CD1c-positive myeloid dendritic cell (primary cell): ENCODE measurements around the gene CYTH1.
"Not testable (repeated sequence)": the region's sequence is repeated elsewhere in the genome, so short reads cannot be mapped to it uniquely, and the experiment has no call there.

Source experiments
- DNase-seq: peaks from one replicate; pipeline ENCODE4 v3.0.0-alpha.2; 2016; ENCODE audit errors: extremely low spot score

Gene CYTH1

DNA sequence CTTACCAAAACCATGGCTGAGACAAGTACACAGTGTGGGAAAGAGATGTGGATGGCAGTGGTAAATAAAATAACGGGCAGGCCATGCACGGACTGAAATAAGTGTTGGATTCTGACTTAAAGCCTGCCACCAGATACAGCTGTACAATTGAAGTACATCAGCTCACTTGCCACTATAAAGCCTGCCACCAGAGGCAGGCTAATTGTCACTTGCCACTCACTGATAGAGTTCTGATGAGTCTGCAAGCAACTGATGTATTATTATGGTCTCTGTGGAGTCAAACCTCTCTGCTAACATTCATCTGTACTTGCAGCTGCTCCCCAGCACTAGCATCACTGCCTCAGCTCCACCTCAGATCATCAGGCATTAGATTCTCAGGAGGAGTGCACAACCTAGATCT is 93.0 kb downstream of the CYTH1 start:
- no peak for DNase-seq

- DNase-seq = no peak
These were observed 94.1 kb downstream of the CYTH1 start for GRCh38 chr17:78687944-78688343.

GRCh38 chr17:78687125-78687524 is 94.9 kb downstream of the CYTH1 start:
- DNase-seq = no peak

- DNase-seq = no peak
These were observed 98.0 kb downstream of the CYTH1 start for GRCh38 chr17:78684026-78684425.

- no peak for DNase-seq
These were observed 98.6 kb downstream of the CYTH1 start for GRCh38 chr17:78683408-78683961.

DNA sequence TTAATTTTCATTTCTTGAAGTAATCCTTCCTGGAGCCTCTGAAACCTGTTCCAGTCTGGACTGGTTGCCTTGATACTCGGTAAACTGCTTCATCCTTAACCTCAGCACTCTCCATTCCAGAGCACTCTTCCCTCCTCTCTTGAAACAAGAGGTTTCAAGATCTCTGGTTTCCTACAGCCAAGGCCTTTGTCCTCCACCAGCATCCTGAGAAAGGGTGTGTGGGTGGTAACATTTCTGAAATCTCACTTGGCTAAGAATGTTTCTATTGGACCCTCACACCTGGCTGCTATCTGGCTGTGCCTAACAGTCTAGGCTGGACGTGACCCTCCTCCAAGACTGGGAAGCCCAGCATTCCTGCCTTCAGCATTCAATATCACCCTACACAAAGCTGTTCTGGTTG is 99.7 kb downstream of the CYTH1 start:
- DNase-seq = no peak

DNA sequence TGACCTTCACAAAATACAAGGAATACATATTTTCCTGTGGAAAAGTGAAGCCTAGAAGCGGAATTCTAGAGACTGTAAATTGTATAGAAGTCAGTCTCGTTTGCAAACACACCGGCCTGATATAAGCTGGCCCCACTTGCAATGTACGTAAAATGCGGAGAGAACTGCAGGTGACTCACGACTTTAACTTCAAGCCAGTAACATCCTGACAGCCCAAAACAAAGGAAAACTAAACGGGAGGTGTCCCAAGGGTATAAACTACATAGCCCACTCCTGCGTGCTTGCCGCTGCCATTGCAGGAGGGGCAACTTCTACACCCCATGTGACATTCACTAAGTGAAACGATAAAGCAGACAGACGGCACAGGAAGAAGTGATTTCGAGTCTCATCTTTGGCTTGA is 101.6 kb downstream of the CYTH1 start:
- no peak for DNase-seq

DNA sequence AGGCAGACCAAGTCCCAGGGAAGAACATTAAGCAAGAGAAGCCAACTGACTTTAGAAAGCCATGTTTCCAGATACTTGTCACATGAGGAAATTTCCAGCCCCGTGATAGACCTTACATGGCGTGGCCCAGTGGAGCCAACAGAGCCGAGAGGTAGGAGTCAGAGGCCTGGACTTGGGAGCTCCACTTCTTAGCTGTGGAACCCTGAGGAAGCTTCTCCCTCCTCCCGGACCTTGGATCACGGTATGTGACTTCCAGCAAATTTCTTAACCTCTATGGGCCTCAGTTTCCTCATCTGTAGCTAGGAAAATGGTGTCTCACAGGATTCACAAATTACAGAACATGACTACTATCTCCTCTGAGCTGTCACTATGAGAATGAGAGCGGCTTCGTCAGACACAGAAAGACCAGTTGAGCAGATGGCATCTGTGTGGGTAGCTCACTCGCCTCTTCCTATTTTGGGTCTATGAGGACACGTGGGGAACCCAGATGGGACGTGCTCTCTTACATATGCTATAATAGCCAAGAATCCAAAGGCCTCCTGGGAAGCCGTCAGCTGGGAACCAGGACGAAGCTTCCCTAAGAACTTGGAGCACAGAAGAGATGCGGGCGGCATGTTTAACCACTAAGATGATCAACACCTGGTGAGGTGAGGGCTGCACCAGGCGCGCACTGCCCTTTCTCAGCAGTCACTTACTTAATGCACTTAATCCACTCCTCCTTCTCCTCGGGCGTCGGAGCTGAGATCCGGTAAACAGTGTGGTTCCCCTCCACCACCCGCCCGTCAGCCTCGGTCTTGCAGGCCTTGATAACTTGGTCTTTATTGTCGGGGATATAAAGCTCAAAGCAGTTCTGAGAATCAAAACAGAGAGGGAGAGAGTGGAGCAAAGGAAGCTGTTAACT is 102.3 kb downstream of the CYTH1 start:
- no peak for DNase-seq

DNA sequence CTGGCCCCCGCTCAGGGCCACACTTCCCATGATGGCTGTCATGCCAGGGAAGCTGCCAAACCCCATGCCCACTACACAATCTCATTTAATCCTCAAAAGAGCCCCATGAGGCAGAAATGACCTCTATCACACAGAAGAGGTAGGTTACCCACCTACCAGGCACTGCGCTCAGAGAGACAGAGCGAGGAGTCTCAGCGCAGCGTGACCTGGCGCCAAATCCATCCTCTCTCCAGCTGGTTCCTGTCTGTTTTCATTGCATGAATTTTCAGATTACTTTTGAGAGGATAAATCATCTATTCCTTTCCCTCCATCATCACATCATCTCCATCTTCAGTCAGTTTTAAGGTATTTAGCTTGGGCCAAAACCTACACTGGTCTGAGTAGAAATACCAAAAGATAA is 103.4 kb downstream of the CYTH1 start:
- DNase-seq = no peak

- no peak for DNase-seq
These were observed 103.9 kb downstream of the CYTH1 start for GRCh38 chr17:78678222-78678557.

DNA sequence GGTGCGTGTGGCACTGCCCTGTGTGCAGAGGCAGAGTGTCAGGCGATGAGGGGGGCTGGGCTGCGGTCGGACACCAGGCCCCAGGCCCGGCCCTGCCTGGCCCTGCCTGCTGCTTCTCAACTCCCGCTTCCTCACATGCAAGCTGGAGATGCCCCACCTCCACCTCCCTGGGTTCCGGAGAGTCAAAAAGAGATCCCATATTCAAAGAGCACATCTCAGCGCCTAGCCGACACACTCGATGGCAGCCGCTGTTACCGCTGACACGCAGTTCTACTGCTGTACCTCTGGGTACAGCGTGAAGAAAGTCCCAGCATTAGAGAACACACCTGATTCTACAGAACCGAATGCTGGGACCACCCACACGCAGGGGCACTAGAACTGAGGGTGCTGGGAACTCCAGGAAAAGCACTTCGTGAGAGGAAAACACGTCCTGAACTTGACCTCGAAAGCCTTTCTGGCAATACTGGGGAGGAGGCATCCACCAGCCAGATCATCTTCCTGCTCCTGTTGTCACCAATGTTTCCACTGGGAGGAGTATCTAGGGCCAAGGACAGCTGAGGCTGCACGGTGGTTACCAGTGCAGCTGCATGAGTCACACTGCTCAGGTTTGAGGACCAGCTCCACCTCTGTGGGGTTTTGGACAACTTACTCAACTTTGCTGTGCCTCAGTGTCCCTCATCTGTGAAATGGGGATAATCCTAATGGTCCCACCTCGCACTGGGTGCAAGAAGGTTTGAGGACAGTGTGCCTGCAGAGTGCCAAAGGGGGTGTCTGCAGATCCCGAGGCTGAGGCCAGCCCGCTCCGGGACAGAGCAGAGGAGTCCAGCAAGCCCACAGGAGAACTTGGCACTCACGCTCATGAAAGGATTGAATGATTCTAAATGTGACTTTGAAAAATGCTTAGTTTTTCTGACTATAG is 104.5 kb downstream of the CYTH1 start:
- DNase-seq = no peak

DNA sequence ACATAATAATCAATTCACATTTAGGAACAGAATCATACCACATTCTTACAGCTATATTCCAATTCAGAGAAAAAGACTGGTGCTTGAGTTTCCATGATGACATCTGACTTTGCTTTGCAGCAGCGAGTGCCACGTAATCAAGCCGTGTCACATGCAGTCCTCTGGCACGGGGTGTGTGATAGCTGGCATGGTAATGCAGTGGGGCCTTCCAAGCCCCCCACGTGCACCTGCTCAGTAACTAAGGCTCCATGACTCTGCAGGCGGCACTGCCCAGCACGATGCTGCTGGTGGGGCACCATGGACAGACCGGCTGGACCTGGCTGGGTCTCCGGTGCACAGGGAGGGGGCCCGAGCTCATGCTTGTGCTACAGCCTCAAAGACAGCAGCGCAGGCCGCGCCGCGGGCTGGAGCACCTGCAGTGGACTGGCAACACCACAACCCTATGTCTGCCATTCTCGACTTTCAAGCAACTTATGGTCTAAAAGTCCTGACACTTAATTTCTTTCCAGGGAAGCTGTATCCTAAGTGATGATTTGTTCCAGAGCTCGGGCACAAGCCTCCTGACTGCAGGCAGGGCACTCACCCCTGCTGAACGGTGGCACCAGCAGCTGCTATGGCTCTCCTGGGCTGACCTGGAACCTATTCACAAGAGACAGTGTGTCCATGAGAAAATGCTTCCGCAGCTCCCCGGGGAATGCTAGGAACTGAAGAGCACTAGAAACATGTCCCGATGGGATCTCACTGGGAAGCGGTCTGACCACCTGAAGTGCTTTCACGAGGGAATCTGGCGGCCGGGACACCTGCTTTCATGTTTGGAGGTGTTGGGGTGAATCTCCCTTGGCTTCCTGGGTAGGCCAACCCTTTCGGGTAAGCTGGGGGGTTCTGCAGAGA is 105.4 kb downstream of the CYTH1 start:
- DNase-seq = no peak

GRCh38 chr17:78675836-78676235 is 106.2 kb downstream of the CYTH1 start:
- DNase-seq = no peak

GRCh38 chr17:78675316-78675616 is 106.8 kb downstream of the CYTH1 start:
- DNase-seq = no peak

- DNase-seq = no peak
These were observed 107.3 kb downstream of the CYTH1 start for GRCh38 chr17:78674595-78675315.

- no peak for DNase-seq
These were observed 107.9 kb downstream of the CYTH1 start for GRCh38 chr17:78674156-78674555.

DNA sequence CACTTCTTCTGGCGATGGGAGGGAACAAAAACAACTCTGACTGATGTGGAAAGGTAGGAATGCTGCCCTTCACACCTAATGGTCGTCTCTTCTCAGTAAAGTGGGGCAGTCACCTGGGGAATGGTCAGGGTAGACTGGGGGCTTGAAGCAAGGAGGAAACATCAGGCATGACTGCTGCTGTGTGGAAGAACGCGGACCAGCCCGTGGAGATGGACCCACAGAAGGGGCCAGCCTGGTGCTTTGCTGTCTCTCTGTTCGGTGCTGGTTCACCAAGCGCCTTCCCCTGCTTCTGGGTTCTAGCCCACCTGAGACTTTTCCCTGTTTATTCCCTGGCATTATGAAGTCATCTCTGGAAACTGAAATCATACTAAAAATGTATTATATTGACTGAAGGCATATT is 108.7 kb downstream of the CYTH1 start:
- DNase-seq = no peak

- DNase-seq = no peak
These were observed 109.2 kb downstream of the CYTH1 start for GRCh38 chr17:78672871-78673371.

DNA sequence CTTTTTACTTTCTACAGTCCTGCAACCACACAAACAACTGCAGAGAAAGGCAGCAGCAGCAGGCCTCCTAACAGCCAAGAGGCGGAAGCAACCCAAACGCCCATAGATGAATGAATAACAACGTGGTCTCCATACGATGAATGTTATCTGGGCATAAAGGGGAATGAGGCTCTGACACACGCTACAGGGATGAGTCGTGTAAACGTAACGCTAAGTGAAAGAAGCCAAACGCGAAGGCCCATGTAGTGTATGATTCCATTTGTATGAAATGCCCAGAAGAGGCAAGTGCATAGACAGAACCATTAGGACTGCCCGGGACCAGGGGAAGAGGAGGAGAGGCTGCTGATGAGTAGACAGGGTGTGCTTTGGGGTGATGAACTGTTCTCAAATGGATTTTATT is 110.1 kb downstream of the CYTH1 start:
- no peak for DNase-seq

DNA sequence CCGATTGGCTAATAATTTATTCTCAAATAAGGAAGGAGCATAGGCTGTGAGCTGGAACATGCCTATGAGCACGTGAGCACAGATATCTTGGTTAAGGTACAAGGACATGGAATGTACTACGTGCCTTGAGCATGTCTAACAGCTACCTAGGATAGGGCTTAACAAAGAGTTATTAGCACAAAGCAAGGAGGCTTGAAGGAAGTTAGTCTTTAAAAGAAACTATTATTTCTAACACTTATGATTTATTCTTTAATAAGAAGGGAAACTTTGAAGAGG is 110.4 kb downstream of the CYTH1 start:
- DNase-seq = not testable (repeated sequence)
